ENCODE data around the gene PLEKHS1. TPM values are rescaled to one million over a fixed set of nuclear protein-coding genes. Genes with fewer than 3 reads are reported as not detected.

PLEKHS1 gene
- total and polyA plus RNA-seq, 7 donors, result 0.04 to 0.10 TPM; not detected in 5

DNA sequence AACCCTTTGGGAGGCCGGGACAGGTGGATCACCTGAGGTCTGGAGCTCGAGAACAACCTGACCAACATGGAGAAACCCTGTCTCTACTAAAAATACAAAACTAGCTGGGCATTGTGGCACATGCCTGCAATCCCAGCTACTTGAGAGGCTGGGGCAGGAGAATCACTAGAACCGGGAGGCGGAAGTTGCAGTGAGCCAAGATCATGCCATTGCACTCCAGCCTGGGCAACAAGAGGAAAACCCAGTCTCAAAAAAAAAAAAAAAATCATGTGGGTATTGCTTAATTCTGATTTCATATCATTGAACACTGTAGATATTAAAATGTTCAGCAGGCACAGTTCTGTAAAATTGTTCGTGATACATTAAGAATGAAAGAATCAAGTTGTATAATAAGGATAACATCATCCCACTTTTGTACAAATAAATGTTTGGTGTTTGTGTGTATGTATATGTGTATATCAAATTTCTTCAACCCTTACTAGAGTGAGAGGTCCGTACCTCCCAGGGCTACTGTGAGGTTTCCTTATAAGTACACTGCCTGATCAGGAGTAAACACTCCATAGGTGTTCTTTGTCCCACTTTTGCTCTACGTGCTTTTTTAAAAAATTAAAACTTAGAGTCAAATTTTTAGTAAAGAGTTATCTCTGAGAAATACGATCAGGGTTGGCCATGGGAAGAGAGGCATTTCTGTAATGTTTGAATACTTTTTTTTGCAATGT, 31.7 kb downstream of the PLEKHS1 start:
- no peaks in the 10 kb centered on the region for H3K9me3 ChIP-seq
- 83 to 85% (median 83%) methylated on average over 8 of the region's 8 CpGs for WGBS, 3 donors
- ATAC-seq (no peak), DNase-seq (no peak)
- H3K4me1 ChIP-seq, result no peaks in the 10 kb centered on the region
- intact Hi-C loops (cut with DNase I), result no loop called here
- no peak overlapping the region for H3K27ac ChIP-seq
- no peaks in the 10 kb centered on the region for H3K36me3 ChIP-seq (ENCODE audit: insufficient read depth in 1 of 2, low read depth in 1 of 2)
- TF ChIP-seq, protein P1, sequence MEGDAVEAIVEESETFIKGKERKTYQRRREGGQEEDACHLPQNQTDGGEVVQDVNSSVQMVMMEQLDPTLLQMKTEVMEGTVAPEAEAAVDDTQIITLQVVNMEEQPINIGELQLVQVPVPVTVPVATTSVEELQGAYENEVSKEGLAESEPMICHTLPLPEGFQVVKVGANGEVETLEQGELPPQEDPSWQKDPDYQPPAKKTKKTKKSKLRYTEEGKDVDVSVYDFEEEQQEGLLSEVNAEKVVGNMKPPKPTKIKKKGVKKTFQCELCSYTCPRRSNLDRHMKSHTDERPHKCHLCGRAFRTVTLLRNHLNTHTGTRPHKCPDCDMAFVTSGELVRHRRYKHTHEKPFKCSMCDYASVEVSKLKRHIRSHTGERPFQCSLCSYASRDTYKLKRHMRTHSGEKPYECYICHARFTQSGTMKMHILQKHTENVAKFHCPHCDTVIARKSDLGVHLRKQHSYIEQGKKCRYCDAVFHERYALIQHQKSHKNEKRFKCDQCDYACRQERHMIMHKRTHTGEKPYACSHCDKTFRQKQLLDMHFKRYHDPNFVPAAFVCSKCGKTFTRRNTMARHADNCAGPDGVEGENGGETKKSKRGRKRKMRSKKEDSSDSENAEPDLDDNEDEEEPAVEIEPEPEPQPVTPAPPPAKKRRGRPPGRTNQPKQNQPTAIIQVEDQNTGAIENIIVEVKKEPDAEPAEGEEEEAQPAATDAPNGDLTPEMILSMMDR (IDR thresholded peaks at IDR 0.05), result no peak
- H3K4me3 ChIP-seq, result no peak overlapping the region
- peaks cover 0 to 6% (median 5%) of the 10 kb centered on the region in 3 donors for H3K27me3 ChIP-seq (ENCODE audit: insufficient read depth in 3 of 3, low read length in 2 of 3)

DNA sequence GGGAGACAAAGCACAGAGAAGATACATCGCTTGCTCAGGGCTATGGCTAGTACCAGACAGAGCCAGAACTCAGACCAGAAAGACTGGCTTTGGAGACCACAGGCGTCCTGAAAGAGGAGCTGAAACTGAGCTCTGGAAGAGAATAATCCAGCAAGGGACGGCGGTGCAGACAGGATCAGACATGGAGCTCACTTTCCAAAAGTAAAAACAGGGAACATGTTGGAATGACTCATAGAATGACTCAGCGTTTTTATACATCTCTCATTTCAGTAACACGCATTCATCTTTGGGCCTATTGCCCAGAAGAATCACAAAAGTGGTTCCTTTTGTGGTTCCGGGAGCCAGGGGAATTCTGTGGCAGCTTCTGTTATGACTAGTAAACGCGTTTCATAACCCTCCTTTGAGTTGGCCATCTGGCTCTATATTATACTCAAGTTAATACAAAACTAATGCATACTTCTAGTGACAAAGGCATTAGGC, 37.2 kb downstream of the PLEKHS1 start:
- intact Hi-C loops (cut with DNase I), result no loop called here
- H3K27me3 ChIP-seq (ENCODE audit: insufficient read depth in 3 of 3, low read length in 2 of 3), result no peaks in the 10 kb centered on the region
- peak overlapping the region; percentile 51 for H3K27ac ChIP-seq
- peak in 1 of 2 donors; percentile 25 for DNase-seq
- TF ChIP-seq, protein P1 (IDR thresholded peaks at IDR 0.05), result no peak
- H3K36me3 ChIP-seq (ENCODE audit: insufficient read depth in 1 of 2, low read depth in 1 of 2), result no peaks in the 10 kb centered on the region
- H3K4me1 ChIP-seq, result no peaks in the 10 kb centered on the region
- H3K4me3 ChIP-seq, result no peak overlapping the region
- peak; percentile 79 to 84 (median 82) for ATAC-seq
- no peaks in the 10 kb centered on the region for H3K9me3 ChIP-seq
- WGBS, 3 donors, result 28 to 46% (median 28%) methylated on average over 9 of the region's 9 CpGs

DNA sequence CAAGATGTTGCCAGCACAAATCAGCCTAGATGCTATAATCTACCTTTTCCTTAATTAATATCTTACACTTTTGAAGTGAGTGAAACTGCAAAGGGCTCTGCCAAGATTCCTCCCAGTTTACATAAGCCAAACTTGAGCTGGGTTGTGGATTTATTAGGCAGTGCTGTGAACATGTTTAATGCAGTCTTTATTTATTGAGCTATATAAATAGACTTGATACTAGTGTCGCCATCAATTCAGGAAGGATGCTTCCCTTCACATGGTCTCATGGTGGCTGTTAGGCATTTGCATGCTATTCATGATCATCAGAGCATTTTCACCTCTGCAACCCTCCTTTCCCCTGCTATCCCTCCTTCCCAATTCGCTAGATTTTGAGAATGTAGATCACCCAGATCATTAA, 40.2 kb downstream of the PLEKHS1 start:
- Histone ChIP-seq H3K27me3 (ENCODE audit: insufficient read depth in 3 of 3, low read length in 2 of 3) (no peaks in the 10 kb centered on the region), H3K4me1 (no peaks in the 10 kb centered on the region), H3K27ac (no peak overlapping the region), H3K36me3 (ENCODE audit: insufficient read depth in 1 of 2, low read depth in 1 of 2) (no peaks in the 10 kb centered on the region), H3K4me3 (no peak overlapping the region), H3K9me3 (no peaks in the 10 kb centered on the region)
- intact Hi-C loops (cut with DNase I), result no loop called here
- WGBS, 3 donors, result 64 to 71% (median 66%) methylated on average over 2 of the region's 2 CpGs
- TF ChIP-seq, protein P1 (IDR thresholded peaks at IDR 0.05), result no peak
- no peak for DNase-seq
- no peak for ATAC-seq

DNA sequence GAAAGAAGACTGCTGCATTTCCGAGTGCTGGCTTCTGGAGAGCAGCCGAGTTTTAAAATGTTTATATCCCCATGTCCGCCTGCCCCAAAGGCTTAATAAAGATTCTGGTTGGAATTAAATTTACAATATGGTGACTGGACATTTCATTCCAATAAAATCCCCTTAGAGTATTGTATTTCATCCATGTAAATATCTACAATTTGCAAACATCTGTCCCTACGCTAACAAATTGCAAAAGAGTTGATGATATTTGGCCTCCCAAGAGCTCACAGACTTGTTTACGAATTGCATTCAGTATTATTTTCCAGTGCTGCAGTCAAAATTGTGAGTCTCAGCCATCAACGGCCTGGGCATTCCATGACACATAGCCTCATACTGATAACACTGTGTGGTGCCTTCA, 50.1 kb downstream of the PLEKHS1 start:
- intact Hi-C loops (cut with DNase I), result no loop called here
- ATAC-seq, result no peak
- Histone ChIP-seq H3K27ac (no peak overlapping the region), H3K4me3 (no peak overlapping the region), H3K36me3 (ENCODE audit: insufficient read depth in 1 of 2, low read depth in 1 of 2) (no peaks in the 10 kb centered on the region), H3K4me1 (no peaks in the 10 kb centered on the region), H3K27me3 (ENCODE audit: insufficient read depth in 3 of 3, low read length in 2 of 3) (no peaks in the 10 kb centered on the region), H3K9me3 (no peaks in the 10 kb centered on the region)
- DNase-seq, result no peak
- TF ChIP-seq, protein P1 (IDR thresholded peaks at IDR 0.05), result no peak
- 59 to 68% (median 65%) methylated on average over 6 of the region's 6 CpGs for WGBS, 3 donors

DNA sequence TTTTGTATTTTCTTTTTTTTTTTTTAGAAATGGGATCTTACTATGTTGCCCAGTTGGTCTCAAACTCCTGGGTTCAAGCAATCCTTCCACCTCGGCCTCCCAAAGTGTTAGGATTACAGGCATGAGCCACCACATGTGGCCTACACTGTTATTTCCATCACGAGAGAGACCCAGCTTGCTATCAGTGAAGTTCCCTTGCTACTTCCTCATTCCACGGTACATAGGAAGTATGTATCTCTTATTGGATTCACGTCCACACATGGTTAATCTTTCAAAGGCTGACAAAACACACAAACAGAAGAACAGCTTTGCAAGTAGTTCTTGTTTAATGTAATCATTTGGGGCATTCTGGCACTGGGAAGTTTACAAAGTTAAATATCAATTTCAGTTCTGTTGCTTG, 51.5 kb downstream of the PLEKHS1 start:
- no peak for DNase-seq
- no peak for ATAC-seq
- no peaks in the 10 kb centered on the region for H3K9me3 ChIP-seq
- H3K4me3 ChIP-seq, result no peak overlapping the region
- no peaks in the 10 kb centered on the region for H3K4me1 ChIP-seq
- intact Hi-C loops (cut with DNase I), result no loop called here
- TF ChIP-seq, protein P1 (IDR thresholded peaks at IDR 0.05), result no peak
- 60 to 77% (median 68%) methylated on average over 4 of the region's 4 CpGs for WGBS, 3 donors
- no peaks in the 10 kb centered on the region for H3K27me3 ChIP-seq (ENCODE audit: insufficient read depth in 3 of 3, low read length in 2 of 3)
- no peaks in the 10 kb centered on the region for H3K36me3 ChIP-seq (ENCODE audit: insufficient read depth in 1 of 2, low read depth in 1 of 2)
- H3K27ac ChIP-seq, result no peak overlapping the region
